ENCODE data around the gene ZBTB20.

The ZBTB20 gene

DNA sequence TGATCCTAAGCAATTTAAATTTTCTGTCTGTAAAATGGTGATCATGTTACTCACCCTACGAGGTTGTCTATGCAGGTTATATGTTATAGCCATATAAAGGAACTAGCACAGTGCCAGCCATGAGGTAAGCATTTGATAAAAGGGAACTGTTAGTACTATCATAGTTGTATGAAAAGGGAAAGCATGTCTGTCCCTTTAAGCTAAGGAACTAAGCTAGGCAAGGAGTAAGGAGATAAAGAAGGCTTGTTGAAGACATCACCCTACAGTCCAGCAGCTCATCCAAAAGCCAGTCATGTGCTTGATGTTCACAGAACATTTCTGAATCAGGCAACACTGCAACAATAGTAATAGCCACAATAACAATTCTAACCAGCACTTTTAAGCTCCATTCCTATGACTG lies 243.9 kb downstream of the ZBTB20 start:
- FAIRE-seq: no peak

GRCh38 chr3:114902691-114903101 lies 244.4 kb downstream of the ZBTB20 start:
- no peak for FAIRE-seq

- no peak for FAIRE-seq
Observed at GRCh38 chr3:114900908-114901307, 246.2 kb downstream of the ZBTB20 start.

GRCh38 chr3:114899186-114899931 lies 247.7 kb downstream of the ZBTB20 start:
- FAIRE-seq: no peak

DNA sequence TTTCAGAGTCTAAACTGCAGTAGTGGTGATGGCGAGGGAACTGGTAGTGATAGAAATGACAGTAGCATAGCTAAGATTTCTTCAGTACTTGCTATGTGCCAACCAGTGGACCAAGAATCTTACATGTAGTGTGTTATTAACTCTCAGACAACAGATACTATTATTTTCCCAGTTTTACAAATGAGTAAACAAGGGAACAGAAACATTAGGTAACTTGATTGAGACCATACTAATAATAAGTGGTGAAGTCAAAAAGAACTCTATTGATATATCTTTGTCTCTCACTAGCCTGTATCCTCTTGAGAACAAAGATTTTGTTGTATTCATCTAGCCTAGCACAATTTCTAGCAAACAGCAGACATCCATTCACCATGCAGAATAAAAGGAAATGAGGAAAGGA lies 250.1 kb downstream of the ZBTB20 start:
- FAIRE-seq: no peak

- no peak for FAIRE-seq
Observed at GRCh38 chr3:114893361-114893760, 253.7 kb downstream of the ZBTB20 start.

GRCh38 chr3:114892880-114893279 lies 254.2 kb downstream of the ZBTB20 start:
- no peak for FAIRE-seq

DNA sequence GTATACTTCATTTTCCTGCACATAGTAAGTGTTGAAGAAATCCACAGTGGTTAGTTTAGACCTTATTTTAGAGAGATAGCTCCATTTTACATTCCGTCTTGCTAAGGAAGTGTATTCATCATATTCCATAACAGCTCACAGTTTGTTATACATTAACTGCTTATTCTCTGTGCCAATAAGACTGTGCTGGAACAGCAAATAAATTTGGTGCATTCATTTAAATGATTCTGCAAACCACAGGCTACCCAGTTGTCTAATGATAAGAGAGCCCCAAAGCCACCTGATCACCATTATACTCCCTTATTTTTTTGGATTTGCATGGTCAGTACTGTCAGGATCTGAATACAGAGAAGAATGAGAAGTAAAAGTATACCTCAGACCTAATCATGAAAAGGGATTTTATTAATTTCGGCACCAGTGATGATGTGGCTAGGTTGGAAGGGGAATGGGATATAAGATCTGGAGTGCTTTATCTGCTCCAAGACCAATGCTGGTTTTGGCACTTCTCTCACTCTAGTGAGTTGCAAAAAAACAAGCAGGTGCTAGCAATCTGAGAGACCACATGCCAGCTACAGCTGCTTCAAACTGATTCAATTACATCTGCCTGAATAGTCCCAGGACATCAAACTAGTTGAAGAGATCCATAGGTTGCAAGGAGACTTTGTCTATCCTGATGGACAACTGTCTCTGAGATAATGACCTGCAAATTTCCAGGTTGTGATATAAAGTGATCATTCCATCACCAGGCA lies 254.8 kb downstream of the ZBTB20 start:
- no peak for FAIRE-seq

DNA sequence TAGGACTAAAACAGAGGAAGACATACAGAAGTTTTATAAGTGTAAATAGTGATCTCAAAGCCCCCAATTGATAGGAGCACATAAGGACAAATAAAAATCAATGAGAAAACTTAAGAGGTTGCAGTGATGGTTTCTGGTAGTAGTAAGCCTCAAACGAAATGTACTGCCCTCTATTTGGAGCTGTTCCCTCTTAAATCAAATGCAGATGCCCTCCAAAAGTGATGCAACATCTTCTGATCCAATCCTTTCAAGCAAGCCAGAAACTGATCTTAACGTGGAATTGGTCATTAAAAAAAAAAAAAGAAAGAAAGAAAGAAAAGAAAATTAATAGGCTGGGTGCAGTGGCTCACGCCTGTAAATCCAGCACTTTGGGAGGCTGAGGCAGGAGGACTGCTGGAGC lies 259.3 kb downstream of the ZBTB20 start:
- no peak for FAIRE-seq

GRCh38 chr3:114886905-114887304 lies 260.2 kb downstream of the ZBTB20 start:
- no peak for FAIRE-seq

GRCh38 chr3:114884213-114884923 lies 262.7 kb downstream of the ZBTB20 start:
- no peak for FAIRE-seq

- no peak for FAIRE-seq
Observed at GRCh38 chr3:114880078-114880477, 267.0 kb downstream of the ZBTB20 start.

GRCh38 chr3:114879059-114880031 lies 267.7 kb downstream of the ZBTB20 start:
- FAIRE-seq: no peak

DNA sequence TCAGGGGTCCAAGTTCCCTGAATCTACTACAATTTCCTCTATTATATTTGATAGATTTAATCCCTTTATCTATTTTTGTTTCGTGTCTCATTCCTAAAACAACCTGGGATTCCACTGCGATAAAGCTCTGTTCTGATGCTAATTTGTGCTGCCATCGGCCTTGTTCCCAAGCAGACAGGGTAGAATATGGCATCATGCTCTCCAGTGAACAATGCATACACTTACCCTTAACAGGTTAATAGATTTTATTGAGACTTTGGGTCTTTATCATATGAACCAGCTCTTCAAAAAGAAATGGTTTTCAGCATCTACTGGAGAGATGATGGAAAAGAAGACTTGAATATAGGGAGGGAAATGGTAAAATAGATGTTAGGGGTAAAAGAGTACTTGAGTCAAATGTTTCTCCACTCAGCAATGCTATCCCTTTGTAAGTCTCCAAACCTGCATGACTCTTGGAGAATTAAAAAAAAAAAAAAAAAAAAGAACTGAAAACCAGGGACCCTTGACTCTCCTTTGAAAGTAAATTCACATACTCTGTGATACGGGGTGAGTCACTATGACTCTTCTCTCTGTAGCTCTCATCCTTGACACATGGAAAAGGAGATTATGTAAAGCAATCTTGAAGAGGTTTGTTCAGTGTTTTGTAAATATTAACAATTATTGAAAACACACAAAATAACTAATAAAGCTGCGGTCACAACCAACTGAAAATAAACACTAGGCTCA lies 268.8 kb downstream of the ZBTB20 start:
- FAIRE-seq: no peak

DNA sequence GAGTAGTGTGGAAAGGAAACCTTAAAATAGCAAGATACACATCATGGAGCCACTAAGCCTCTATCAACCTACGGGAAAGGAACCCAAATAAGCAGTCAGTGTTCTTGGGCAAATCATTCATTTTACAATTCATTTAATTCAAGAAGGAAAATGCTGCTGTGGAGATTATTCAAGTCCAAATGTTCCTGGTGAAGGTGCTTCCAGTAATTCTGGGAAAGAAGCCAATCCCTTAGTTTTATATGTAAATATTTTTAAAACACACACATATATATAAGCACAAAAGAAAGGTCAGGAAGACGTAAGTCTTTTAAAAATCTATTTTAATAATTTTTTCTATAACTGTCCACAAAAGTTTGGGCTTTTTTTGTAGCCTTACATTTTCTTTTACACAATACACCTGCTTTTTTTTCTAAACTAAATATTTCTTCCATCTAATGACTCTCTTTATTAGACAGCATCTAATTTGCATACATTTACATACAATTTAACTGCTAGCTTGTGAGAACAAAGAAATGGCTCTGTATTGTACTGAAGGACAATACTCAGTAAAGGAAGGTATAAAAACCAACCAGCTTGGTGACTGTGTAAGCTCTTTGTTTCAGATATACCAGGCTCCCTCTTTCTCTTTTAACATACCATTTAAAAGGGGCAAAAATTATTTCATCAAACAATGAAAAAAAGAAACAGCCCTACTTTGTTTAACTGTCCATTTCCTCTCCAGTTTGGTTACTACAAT lies 269.5 kb downstream of the ZBTB20 start:
- FAIRE-seq: no peak

- FAIRE-seq: no peak
Observed at GRCh38 chr3:114874522-114874971, 272.5 kb downstream of the ZBTB20 start.

DNA sequence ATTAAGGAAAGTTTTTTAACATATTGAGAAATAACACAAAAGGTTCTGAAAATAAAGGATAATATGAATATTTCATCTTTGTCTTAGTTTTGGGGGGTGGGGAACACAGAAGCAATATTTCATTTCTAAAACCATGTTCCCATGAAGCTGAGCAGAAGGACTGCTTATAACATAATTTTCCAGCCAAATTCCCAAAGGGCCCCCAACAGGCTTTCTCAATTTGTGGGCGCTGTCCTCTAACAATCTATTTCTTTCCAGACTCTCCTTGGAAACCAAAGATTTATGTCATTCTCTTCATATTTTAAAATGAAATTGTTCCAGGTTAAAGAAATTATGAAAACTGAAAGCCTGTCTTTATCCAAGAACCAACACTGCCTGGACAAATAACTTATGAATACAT lies 273.5 kb downstream of the ZBTB20 start:
- FAIRE-seq: no peak

DNA sequence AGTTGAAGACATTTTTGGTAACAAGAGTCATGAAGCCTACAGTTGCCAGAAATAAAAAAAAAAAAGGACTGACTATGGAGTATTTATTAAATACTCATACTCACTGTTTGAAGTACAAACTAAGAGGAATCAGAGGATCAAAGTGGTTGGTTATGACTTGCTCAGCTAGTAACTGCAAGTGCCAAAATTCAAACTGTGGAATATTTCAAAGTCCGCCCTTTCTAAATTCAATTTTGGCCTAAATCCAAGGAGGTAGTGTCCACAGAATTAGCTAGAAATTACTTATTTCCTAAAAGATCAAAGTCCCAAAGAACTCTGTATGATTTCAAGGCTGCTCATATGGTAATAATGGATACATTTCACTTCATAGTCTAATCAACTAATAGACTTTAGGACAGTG lies 274.5 kb downstream of the ZBTB20 start:
- FAIRE-seq: no peak

DNA sequence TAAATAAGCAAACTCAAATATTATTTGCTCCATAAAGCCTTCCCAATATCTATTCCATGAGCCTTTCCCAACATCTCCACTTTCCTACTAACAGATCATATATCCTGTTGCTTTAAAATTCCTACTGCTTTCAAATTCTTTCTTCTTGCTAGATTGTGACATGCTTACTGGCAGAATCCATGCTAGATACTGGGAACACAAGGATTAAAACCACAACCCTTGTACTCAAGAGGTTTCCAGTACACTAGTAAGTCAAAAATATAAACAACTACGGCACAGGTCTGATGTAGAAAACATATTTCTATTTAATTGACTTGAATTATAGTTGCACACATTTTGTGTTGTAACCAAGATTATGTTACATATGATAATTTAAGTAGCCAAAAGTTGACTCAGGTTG lies 275.0 kb downstream of the ZBTB20 start:
- FAIRE-seq: no peak

GRCh38 chr3:114867835-114868503 lies 279.1 kb downstream of the ZBTB20 start:
- no peak for FAIRE-seq

Measured in G401.6 (cell line).